Mesodermal cell (in vitro differentiated cells): ENCODE results near the gene ABCB7. TPM values are rescaled to one million over a fixed set of nuclear protein-coding genes. Genes with fewer than 3 reads are reported as not detected.
"Not testable (repeated sequence)": the region's sequence is repeated elsewhere in the genome, so short reads cannot be mapped to it uniquely, and the experiment has no call there.

Source experiments
- H3K27ac ChIP-seq: 2 replicates; pipeline ENCODE4 v1.7.0; 2013; ENCODE audit warnings: mild to moderate bottlenecking, low read depth, low read length, moderate library complexity; ENCODE audit not compliant: severe bottlenecking
- H3K36me3 ChIP-seq: 2 replicates; pipeline ENCODE4 v1.7.1; 2013; ENCODE audit warnings: mild to moderate bottlenecking, low read length, moderate library complexity; ENCODE audit not compliant: control insufficient read depth, insufficient read depth
- H3K4me1 ChIP-seq: one replicate; pipeline ENCODE4 v1.7.1; 2013; ENCODE audit warnings: mild to moderate bottlenecking, low read length; ENCODE audit not compliant: insufficient read depth, control insufficient read depth, poor library complexity, severe bottlenecking
- H3K4me3 ChIP-seq: 2 replicates; pipeline ENCODE4 v1.7.0; 2013; ENCODE audit warnings: low read length, control low read depth, mild to moderate bottlenecking; ENCODE audit not compliant: insufficient read depth, poor library complexity, severe bottlenecking; ENCODE audit errors: extremely low read depth
- H3K9me3 ChIP-seq: 2 replicates; pipeline ENCODE4 v1.7.1; 2013; ENCODE audit warnings: mild to moderate bottlenecking, low read length, moderate library complexity; ENCODE audit not compliant: control insufficient read depth
- WGBS, 2 experiments: methylation state at CpG; one replicate each; pipeline ENCODE4 v1.1.5; 2013; ENCODE audit warnings: missing lambda C conversion rate in 2 of 2; ENCODE audit not compliant: insufficient coverage in 2 of 2; 5-methylcytosine and 5-hydroxymethylcytosine counted together
- polyA plus RNA-seq, 2 experiments: library from polyadenylated mRNA; stranded (reverse); fragments of 50-300 nt; gene quantifications; one replicate each; pipeline ENCODE4 v1.2.3, GENCODE V29; 2013

The ABCB7 gene
- 28.2 TPM for polyA plus RNA-seq (2013, experiment 1 of 2)
- 26.8 TPM for polyA plus RNA-seq (2013, experiment 2 of 2)

GRCh38 chrX:75155827-75156525, at the start of gene ABCB7:
Gene ABCB7, minus strand, starts transcription at chrX:75156283. Its CDS starts 11 bp downstream, at chrX:75156272.
- peak within 1 kb of the TSS; percentile 77 for H3K27ac ChIP-seq
- H3K9me3 ChIP-seq: no peaks in the 10 kb centered on the region
- peaks cover 7% of the 10 kb centered on the region for H3K4me1 ChIP-seq
- peak within 1 kb of the TSS; percentile 53 for H3K4me3 ChIP-seq
- peaks cover under 1% of the 10 kb centered on the region for H3K36me3 ChIP-seq
- 0 to 3% methylated on average over 7 to 8 of the region's 35 CpGs for WGBS, 2 experiments

- H3K36me3 ChIP-seq, H3K4me1 ChIP-seq, H3K4me3 ChIP-seq, H3K9me3 ChIP-seq, H3K27ac ChIP-seq: not testable (repeated sequence)
- WGBS, 2 experiments: 75 to 88% methylated on average over 2 to 3 of the region's 27 CpGs
Observed at GRCh38 chrX:75188415-75189206, 32.5 kb upstream of the ABCB7 start.

GRCh38 chrX:75181721-75182120, 25.6 kb upstream of the ABCB7 start:
- Histone ChIP-seq H3K36me3 (no peaks in the 10 kb centered on the region), H3K27ac (no peak overlapping the region)

GRCh38 chrX:75179536-75180293, 23.6 kb upstream of the ABCB7 start:
- H3K36me3 ChIP-seq, H3K4me1 ChIP-seq, H3K4me3 ChIP-seq, H3K27ac ChIP-seq, H3K9me3 ChIP-seq: not testable (repeated sequence)
- 86% methylated on average over 2 of the region's 25 CpGs; no CpG with 5 or more reads in 1 of the 2 experiments for WGBS, 2 experiments

More at GRCh38 chrX:75181721-75182120, 25.6 kb upstream of the ABCB7 start:
- H3K4me1 ChIP-seq: no peaks in the 10 kb centered on the region
- no peaks in the 10 kb centered on the region for H3K9me3 ChIP-seq
- H3K4me3 ChIP-seq: no peak overlapping the region

GRCh38 chrX:75172257-75172890, 16.3 kb upstream of the ABCB7 start:
- 80 to 100% methylated on average over 1 to 3 of the region's 16 CpGs for WGBS, 2 experiments
- not testable (repeated sequence) for H3K4me3 ChIP-seq

GRCh38 chrX:75158054-75158453, 2.0 kb upstream of the ABCB7 start:
- Histone ChIP-seq H3K36me3 (no peaks in the 10 kb centered on the region), H3K4me3 (no peak overlapping the region), H3K27ac (no peak overlapping the region), H3K9me3 (no peaks in the 10 kb centered on the region), H3K4me1 (peaks cover 4% of the 10 kb centered on the region)
- WGBS, 2 experiments: no CpG with 5 or more reads among the region's 3 CpGs

More at GRCh38 chrX:75172257-75172890, 16.3 kb upstream of the ABCB7 start:
- not testable (repeated sequence) for H3K9me3 ChIP-seq, H3K4me1 ChIP-seq, H3K36me3 ChIP-seq, H3K27ac ChIP-seq

- Histone ChIP-seq H3K4me1 (peaks cover 7% of the 10 kb centered on the region), H3K27ac (peak overlapping the region; percentile 77), H3K36me3 (no peaks in the 10 kb centered on the region), H3K4me3 (peak overlapping the region; percentile 53), H3K9me3 (no peaks in the 10 kb centered on the region)
- 77% methylated on average over 3 of the region's 7 CpGs; no CpG with 5 or more reads in 1 of the 2 experiments for WGBS, 2 experiments
Observed at GRCh38 chrX:75156531-75156945, 455 bp upstream of the ABCB7 start.

- Histone ChIP-seq H3K27ac (no peak overlapping the region), H3K4me3 (peak overlapping the region; percentile 53), H3K9me3 (no peaks in the 10 kb centered on the region), H3K4me1 (peaks cover 7% of the 10 kb centered on the region), H3K36me3 (peaks cover 3% of the 10 kb centered on the region)
- WGBS, 2 experiments: no CpG with 5 or more reads among the region's 6 CpGs
Observed at GRCh38 chrX:75155447-75155826, 646 bp downstream of the ABCB7 start.

- no CpG with 5 or more reads among the region's 1 CpG for WGBS, 2 experiments
- H3K36me3 ChIP-seq: peaks cover 3% of the 10 kb centered on the region
- H3K9me3 ChIP-seq: no peaks in the 10 kb centered on the region
- peaks cover 7% of the 10 kb centered on the region for H3K4me1 ChIP-seq
- H3K4me3 ChIP-seq: no peak overlapping the region
- H3K27ac ChIP-seq: no peak overlapping the region
Observed at GRCh38 chrX:75154871-75155270, 1.2 kb downstream of the ABCB7 start.

GRCh38 chrX:75151827-75152592, 4.1 kb downstream of the ABCB7 start:
- H3K27ac ChIP-seq: no peak overlapping the region
- H3K4me1 ChIP-seq: peaks cover 7% of the 10 kb centered on the region
- no peak overlapping the region for H3K4me3 ChIP-seq
- WGBS, 2 experiments: no CpG with 5 or more reads among the region's 3 CpGs
- peaks cover 7% of the 10 kb centered on the region for H3K36me3 ChIP-seq
- H3K9me3 ChIP-seq: no peaks in the 10 kb centered on the region
